Stimulated activated CD4-positive, alpha-beta T cell treated with anti-CD3 and anti-CD28 coated beads, TNF-alpha, amount 100 ng/mL, for 1 hour (primary cell): ENCODE measurements around the gene PLOD1.

Experiments used
- DNase-seq, 3 donors: peaks; one replicate each; pipeline ENCODE4 v3.0.0-alpha.2; 2020; ENCODE audit warnings: low read depth in 3 of 3, low spot score in 1 of 3

The PLOD1 gene

DNA sequence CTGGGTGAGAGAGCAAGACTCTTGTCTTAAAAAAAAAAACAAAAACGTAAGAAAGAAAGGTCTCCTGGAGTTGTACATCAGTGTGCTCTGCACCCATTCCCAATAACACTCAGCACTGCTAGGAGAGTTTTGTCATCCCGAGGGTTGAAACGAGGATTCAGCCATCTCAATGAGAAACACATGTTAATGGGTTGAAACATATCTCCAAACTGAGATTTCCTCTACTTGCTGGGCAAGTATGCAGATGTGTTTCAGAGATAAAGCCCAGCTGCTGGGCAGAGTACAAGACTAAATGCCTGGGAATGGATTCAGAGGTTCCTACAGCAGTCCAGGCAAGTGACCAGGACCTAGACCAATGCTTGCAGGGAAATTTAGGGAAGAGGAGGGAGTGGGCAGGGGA lies 43.1 kb downstream of the PLOD1 start:
- no peak for DNase-seq

GRCh38 chr1:11978301-11978700 lies 43.8 kb downstream of the PLOD1 start:
- no peak for DNase-seq

DNA sequence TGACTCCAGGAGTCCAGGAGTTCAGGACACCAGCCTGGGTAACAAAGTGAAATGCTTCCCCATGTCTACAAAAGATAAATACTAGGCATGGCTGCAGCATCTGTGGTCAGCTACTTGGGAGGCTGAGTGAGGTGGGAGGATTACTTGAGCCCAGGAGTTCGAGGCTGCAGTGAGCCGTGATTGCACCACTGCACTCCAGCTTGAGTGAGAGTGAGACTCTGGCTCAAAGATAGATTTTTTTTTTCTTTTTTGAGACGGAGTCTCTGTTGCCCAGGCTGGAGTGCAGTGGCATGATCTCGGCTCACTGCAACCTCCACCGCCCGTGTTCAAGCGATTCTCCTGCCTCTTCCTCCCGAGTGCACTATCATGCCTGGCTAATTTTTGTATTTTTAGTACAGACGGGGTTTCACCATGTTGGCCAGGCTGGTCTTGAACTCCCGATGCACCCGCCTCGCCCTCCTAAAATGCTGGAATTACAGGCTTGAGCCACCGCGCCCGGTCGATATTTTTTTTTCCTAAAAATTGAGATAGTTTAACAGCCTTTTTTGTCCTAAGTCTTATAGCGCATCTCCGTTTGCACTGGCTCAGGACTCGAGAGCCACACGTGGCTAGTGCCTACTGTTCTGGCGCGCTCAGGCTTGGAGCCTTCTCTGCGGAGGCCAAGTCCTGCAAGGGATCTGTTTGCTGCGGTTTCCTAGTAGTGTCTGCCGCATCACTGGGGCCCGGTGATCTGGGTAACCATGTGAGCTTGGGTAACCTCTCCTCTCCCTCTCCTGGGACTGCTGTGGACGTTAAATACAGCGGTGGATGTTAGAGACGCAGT lies 44.7 kb downstream of the PLOD1 start:
- no peak for DNase-seq

- DNase-seq = peak; percentile 77 to 83 (median 79)
These were observed 45.5 kb downstream of the PLOD1 start, which contains the start of gene MFN2 for GRCh38 chr1:11979851-11980675. MFN2 (plus strand) TSS chr1:11980444; CDS start chr1:11989169, 8,725 bp downstream.

GRCh38 chr1:11980676-11980972 lies 46.1 kb downstream of the PLOD1 start:
- DNase-seq = no peak

DNA sequence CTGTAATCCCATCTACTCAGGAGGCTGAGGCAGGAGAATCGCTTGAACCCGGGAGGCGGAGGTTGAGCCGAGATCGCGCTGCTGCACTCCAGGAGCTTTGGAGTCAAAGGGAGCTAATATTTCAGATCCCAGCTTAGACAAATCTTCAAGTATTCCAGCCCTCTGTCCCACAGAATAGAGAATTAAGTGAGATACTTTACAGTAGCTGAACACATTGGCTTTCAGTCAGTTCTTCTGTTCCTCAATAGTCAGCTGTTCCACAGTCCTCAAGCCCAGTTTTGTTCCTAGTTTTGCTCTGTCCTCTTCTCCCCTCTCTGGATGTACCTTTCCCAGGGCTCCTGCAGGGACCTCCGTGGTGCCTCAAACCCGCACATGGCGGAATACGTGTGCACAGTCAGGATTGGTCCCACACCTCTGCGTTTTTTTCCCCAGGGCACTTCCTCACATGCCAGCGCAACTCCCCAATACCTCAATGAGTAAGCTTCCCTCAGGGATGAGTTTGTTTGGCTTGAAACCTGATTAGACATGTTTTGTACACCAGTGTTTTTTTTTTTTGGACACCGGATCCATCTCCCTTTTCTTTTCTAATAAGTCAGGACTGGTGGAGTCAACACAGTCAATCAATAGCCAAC lies 47.0 kb downstream of the PLOD1 start:
- no peak for DNase-seq

DNA sequence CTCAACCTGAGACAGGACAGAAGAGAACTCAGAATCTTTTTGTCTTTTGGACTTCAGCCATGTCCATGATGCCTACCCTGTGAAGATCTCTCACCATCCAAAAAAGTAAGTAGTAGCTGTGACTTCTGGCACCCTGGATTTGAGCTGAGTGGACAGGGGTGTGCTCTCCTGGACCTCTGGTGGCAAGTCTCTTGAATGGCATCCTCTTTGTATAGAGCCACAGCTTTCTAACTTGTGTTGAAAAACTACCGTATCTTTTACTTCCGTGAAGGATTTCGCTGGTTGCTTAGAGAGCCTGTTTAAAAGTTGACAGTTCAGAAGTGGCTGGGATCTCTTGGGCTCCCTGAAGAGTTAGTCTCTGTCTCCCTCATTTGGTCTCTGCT lies 47.5 kb downstream of the PLOD1 start:
- DNase-seq = no peak

- no peak for DNase-seq
These were observed 49.6 kb downstream of the PLOD1 start for GRCh38 chr1:11984121-11984520.

GRCh38 chr1:11984576-11984975 lies 50.1 kb downstream of the PLOD1 start:
- DNase-seq = no peak

DNA sequence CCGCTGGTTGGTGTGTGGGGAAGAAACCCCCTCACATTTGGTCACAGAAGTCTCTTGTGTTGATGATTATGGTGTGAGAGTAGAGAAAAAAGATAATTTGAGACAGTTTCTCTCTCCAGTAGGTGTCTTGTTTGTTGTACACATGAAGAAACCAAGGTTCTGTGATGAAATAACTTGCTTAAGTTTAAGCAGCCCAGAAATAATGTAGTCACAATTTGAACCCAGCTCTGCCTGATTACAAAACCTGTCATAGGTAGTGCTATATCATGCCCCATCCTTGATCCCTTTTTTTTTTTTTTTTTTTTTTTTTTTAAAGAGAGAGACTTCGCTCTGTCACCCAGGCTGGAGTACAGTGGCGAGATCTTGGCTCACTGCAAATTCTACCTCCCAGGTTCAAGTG lies 50.7 kb downstream of the PLOD1 start:
- no peak for DNase-seq

GRCh38 chr1:11985851-11986250 lies 51.3 kb downstream of the PLOD1 start:
- no peak for DNase-seq

DNA sequence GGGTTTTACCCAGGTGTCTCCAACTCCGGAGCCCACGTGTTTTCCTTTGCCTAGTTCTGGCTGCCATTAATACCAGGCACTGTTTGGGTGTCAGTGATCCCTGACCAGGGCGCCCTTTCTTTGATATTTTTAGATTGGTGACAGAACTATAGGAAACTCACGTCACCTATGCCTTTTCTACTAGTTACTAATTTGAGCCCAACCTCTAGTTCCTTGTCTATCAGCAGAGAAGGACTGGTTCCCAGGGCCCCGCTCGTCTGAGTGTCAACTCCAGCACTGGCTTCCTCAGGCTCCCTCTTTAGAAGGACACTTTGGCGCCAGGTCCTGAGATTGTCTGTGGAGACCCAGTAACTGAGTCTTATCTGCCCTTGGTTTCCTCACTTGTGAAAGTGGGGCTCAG lies 55.2 kb downstream of the PLOD1 start:
- no peak for DNase-seq

DNA sequence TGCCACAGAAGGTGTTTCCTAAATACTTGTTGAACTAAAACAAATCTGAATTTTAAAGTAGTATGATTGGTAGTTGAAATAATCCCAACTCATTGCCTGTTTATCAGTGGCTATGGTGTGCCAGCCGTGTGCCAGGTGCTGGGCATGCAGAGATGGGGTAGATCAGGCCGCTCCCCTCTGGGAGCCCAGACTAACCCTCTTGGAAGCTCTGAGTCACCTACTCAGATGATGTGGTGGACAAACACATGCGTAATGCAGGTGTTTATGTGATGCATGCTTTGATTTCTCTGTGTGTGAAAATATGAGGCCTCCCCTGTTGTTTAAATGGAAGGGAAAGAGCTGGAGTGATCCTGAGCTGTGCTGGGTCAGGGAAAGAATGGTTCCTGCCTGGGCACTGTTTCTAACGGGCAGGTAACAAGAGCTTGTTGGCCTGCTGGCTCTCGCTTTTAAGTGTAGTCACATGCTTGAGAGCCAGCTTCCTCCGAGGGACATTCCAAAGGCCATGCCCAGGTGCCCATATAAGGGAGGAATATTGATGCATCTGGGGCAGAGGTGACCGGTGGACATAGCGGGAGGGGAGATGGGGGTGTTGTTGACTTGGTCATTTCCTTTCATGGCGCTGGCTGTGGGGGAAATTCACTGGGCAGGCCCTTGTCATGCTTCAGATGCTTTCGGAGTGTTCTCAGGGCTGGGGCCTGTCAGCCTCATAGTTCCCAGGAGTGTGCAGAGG lies 56.0 kb downstream of the PLOD1 start:
- no peak for DNase-seq

DNA sequence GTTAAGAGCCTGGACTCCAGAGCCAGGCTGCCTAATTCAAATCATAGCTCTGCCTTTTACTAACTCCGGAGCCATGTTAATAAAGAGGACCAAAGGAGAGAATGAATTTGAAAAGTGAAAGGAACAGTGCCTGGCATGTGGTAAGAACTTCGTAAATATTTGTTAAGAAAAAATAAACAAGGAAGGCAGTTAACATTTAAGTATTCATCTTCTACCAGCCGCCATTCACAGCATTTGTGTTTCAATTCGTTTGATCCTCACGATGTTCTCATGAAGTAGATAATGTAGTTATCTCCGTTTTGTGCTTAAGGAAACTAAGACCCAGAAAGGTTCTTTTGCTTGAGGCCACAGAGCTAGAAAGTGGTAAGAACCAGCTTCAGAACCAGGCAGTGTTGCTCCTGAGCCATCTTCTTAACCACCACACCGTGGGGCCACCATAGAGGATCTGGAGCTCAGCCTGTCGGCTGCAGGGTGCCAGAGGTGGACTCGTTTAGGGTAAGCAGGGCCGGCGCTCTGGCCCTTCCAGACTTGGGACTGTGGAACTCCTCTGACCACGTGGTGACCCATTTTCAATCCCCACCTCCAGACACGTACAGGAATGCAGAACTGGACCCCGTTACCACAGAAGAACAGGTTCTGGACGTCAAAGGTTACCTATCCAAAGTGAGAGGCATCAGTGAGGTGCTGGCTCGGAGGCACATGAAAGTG lies 57.6 kb downstream of the PLOD1 start:
- DNase-seq = no peak

GRCh38 chr1:11997081-11997850 lies 62.7 kb downstream of the PLOD1 start:
- no peak for DNase-seq

GRCh38 chr1:11998636-11999035 lies 64.1 kb downstream of the PLOD1 start:
- no peak for DNase-seq

GRCh38 chr1:11999236-11999635 lies 64.7 kb downstream of the PLOD1 start:
- DNase-seq = no peak

GRCh38 chr1:12001249-12001917 lies 66.9 kb downstream of the PLOD1 start:
- peak in 1 of 3 donors; percentile 26 for DNase-seq

GRCh38 chr1:12001996-12002493 lies 67.5 kb downstream of the PLOD1 start:
- DNase-seq = no peak
